H7 (cell line): Measurements from ENCODE around the gene PSMC4. TPM values are rescaled to one million over a fixed set of nuclear protein-coding genes. Genes with fewer than 3 reads are reported as not detected.
"Not testable (repeated sequence)": the region's sequence is repeated elsewhere in the genome, so short reads cannot be mapped to it uniquely, and the experiment has no call there.

Experiments used
- DNase-seq: peaks from one replicate; pipeline ENCODE4 v3.0.0; 2012
- H3K27me3 ChIP-seq: 2 replicates; pipeline ENCODE4 v1.6.0; 2011; ENCODE audit warnings: mild to moderate bottlenecking, low read length; ENCODE audit not compliant: control insufficient read depth, insufficient read depth
- H3K36me3 ChIP-seq: replicated peaks from 2 replicates; pipeline ENCODE4 v1.5.1; 2011; ENCODE audit warnings: low read length; ENCODE audit not compliant: control insufficient read depth, insufficient read depth
- H3K4me3 ChIP-seq: 2 replicates; pipeline ENCODE4 v1.5.1; 2011; ENCODE audit warnings: low read depth, mild to moderate bottlenecking, control low read depth, low read length, moderate library complexity; ENCODE audit not compliant: insufficient read depth
- total RNA-seq: library from RNA; depleted of rRNA; stranded (reverse); fragments of >200 nt; shearing (Covaris generic); gene quantifications from 2 replicates; pipeline ENCODE4 v1.2.3, GENCODE V29; 2014

Gene PSMC4
- total RNA-seq, 1 experiment from 2014 or later = 227 TPM

- no peaks in the 10 kb centered on the region for H3K27me3 ChIP-seq
- no peak overlapping the region for H3K4me3 ChIP-seq
- H3K36me3 ChIP-seq = no peaks in the 10 kb centered on the region
- DNase-seq = no peak
Observed at GRCh38 chr19:39937787-39938186, 33.2 kb upstream of the PSMC4 start.

- no peak for DNase-seq
- Histone ChIP-seq H3K36me3 (no peaks in the 10 kb centered on the region), H3K27me3 (no peaks in the 10 kb centered on the region), H3K4me3 (no peak overlapping the region)
Observed at GRCh38 chr19:39939556-39939955, 31.4 kb upstream of the PSMC4 start.

- Histone ChIP-seq H3K4me3 (no peak overlapping the region), H3K36me3 (no peaks in the 10 kb centered on the region), H3K27me3 (no peaks in the 10 kb centered on the region)
- DNase-seq = no peak
Observed at GRCh38 chr19:39940221-39940833, 30.6 kb upstream of the PSMC4 start.

- Histone ChIP-seq H3K4me3 (no peak overlapping the region), H3K36me3 (no peaks in the 10 kb centered on the region), H3K27me3 (no peaks in the 10 kb centered on the region)
- DNase-seq = no peak
Observed at GRCh38 chr19:39941151-39941550, 29.8 kb upstream of the PSMC4 start.

GRCh38 chr19:39941615-39942365, 29.2 kb upstream of the PSMC4 start:
- no peak overlapping the region for H3K4me3 ChIP-seq
- no peaks in the 10 kb centered on the region for H3K27me3 ChIP-seq
- no peak for DNase-seq
- H3K36me3 ChIP-seq = no peaks in the 10 kb centered on the region

GRCh38 chr19:39942366-39942730, 28.6 kb upstream of the PSMC4 start:
- no peak for DNase-seq
- no peak overlapping the region for H3K4me3 ChIP-seq
- no peaks in the 10 kb centered on the region for H3K36me3 ChIP-seq
- H3K27me3 ChIP-seq = no peaks in the 10 kb centered on the region

- Histone ChIP-seq H3K36me3 (no peaks in the 10 kb centered on the region), H3K27me3 (no peaks in the 10 kb centered on the region), H3K4me3 (no peak overlapping the region)
- DNase-seq = no peak
Observed at GRCh38 chr19:39943586-39943985, 27.4 kb upstream of the PSMC4 start.

- Histone ChIP-seq H3K36me3 (no peaks in the 10 kb centered on the region), H3K27me3 (no peaks in the 10 kb centered on the region), H3K4me3 (no peak overlapping the region)
- no peak for DNase-seq
Observed at GRCh38 chr19:39946532-39946931, 24.4 kb upstream of the PSMC4 start.

- Histone ChIP-seq H3K36me3 (no peaks in the 10 kb centered on the region), H3K27me3 (no peaks in the 10 kb centered on the region), H3K4me3 (no peak overlapping the region)
- DNase-seq = no peak
Observed at GRCh38 chr19:39949026-39949747, 21.8 kb upstream of the PSMC4 start.

GRCh38 chr19:39951065-39951650, 19.8 kb upstream of the PSMC4 start:
- Histone ChIP-seq H3K4me3 (no peak overlapping the region), H3K36me3 (no peaks in the 10 kb centered on the region), H3K27me3 (no peaks in the 10 kb centered on the region)
- DNase-seq = no peak

- DNase-seq = no peak
- H3K27me3 ChIP-seq = no peaks in the 10 kb centered on the region
- no peak overlapping the region for H3K4me3 ChIP-seq
Observed at GRCh38 chr19:39951686-39952085, 19.3 kb upstream of the PSMC4 start.

GRCh38 chr19:39953915-39954314, 17.1 kb upstream of the PSMC4 start:
- no peak overlapping the region for H3K4me3 ChIP-seq
- no peaks in the 10 kb centered on the region for H3K36me3 ChIP-seq
- no peak for DNase-seq
- no peaks in the 10 kb centered on the region for H3K27me3 ChIP-seq

More at GRCh38 chr19:39951686-39952085, 19.3 kb upstream of the PSMC4 start:
- no peaks in the 10 kb centered on the region for H3K36me3 ChIP-seq

- not testable (repeated sequence) for H3K27me3 ChIP-seq, H3K36me3 ChIP-seq, H3K4me3 ChIP-seq, DNase-seq
Observed at GRCh38 chr19:39957886-39958285, 13.1 kb upstream of the PSMC4 start.

GRCh38 chr19:39958942-39959341, 12.0 kb upstream of the PSMC4 start:
- not testable (repeated sequence) for H3K4me3 ChIP-seq, H3K27me3 ChIP-seq, H3K36me3 ChIP-seq, DNase-seq

- not testable (repeated sequence) for H3K4me3 ChIP-seq, H3K36me3 ChIP-seq, DNase-seq, H3K27me3 ChIP-seq
Observed at GRCh38 chr19:39959407-39959806, 11.6 kb upstream of the PSMC4 start.
